Measurements from ENCODE around the gene ADGRL3. TPM values are rescaled to one million over a fixed set of nuclear protein-coding genes. Genes with fewer than 3 reads are reported as not detected.

The ADGRL3 gene
- total RNA-seq, 4 donors from 2014 or later, result 6.5 to 19.0 (median 14.0) TPM

GRCh38 chr4:61992351-61992750 lies 792.2 kb downstream of the ADGRL3 start:
- no peaks in the 10 kb centered on the region for H3K36me3 ChIP-seq
- TF ChIP-seq CTCF (IDR thresholded peaks at IDR 0.05) (no peak), POLR2A (IDR thresholded peaks at IDR 0.05) (no peak), POLR2AphosphoS5 (IDR thresholded peaks at IDR 0.05) (no peak), EP300 (IDR thresholded peaks at IDR 0.05) (no peak)
- DNase-seq (ENCODE audit: low spot score in 2 of 2), result no peak
- H3K4me3 ChIP-seq, result no peak overlapping the region
- H3K4me1 ChIP-seq, result no peaks in the 10 kb centered on the region
- H3K27me3 ChIP-seq, result no peaks in the 10 kb centered on the region
- 66% methylated on average over 2 of the region's 2 CpGs for WGBS
- no peak overlapping the region for H3K27ac ChIP-seq
- no peaks in the 10 kb centered on the region for H3K9me3 ChIP-seq

- Histone ChIP-seq H3K4me1 (no peaks in the 10 kb centered on the region), H3K9me3 (no peaks in the 10 kb centered on the region), H3K4me3 (no peak overlapping the region), H3K27ac (no peak overlapping the region), H3K36me3 (no peaks in the 10 kb centered on the region), H3K27me3 (no peaks in the 10 kb centered on the region)
- 83% methylated on average over 6 of the region's 6 CpGs for WGBS
- no peak for DNase-seq (ENCODE audit: low spot score in 2 of 2)
- TF ChIP-seq POLR2A (IDR thresholded peaks at IDR 0.05), result no peak
- no peak for TF ChIP-seq POLR2AphosphoS5 (IDR thresholded peaks at IDR 0.05)
- no peak for TF ChIP-seq CTCF (IDR thresholded peaks at IDR 0.05)
- no peak for TF ChIP-seq EP300 (IDR thresholded peaks at IDR 0.05)
These were observed 793.9 kb downstream of the ADGRL3 start for GRCh38 chr4:61994036-61994435.

- Histone ChIP-seq H3K27ac (no peak overlapping the region), H3K36me3 (no peaks in the 10 kb centered on the region), H3K9me3 (no peaks in the 10 kb centered on the region), H3K27me3 (no peaks in the 10 kb centered on the region), H3K4me3 (no peak overlapping the region), H3K4me1 (no peaks in the 10 kb centered on the region)
- TF ChIP-seq CTCF (IDR thresholded peaks at IDR 0.05) (no peak), POLR2A (IDR thresholded peaks at IDR 0.05) (no peak), POLR2AphosphoS5 (IDR thresholded peaks at IDR 0.05) (no peak), EP300 (IDR thresholded peaks at IDR 0.05) (no peak)
- WGBS, result 60% methylated on average over 2 of the region's 2 CpGs
- no peak for DNase-seq (ENCODE audit: low spot score in 2 of 2)
These were observed 795.7 kb downstream of the ADGRL3 start for GRCh38 chr4:61995717-61996340.

GRCh38 chr4:61996943-61997342 lies 796.8 kb downstream of the ADGRL3 start:
- Histone ChIP-seq H3K27me3 (no peaks in the 10 kb centered on the region), H3K4me3 (no peak overlapping the region), H3K4me1 (no peaks in the 10 kb centered on the region), H3K27ac (no peak overlapping the region), H3K36me3 (no peaks in the 10 kb centered on the region), H3K9me3 (no peaks in the 10 kb centered on the region)
- WGBS, result 85% methylated on average over 1 of the region's 1 CpG
- DNase-seq (ENCODE audit: low spot score in 2 of 2), result no peak
- TF ChIP-seq CTCF (IDR thresholded peaks at IDR 0.05) (no peak), POLR2A (IDR thresholded peaks at IDR 0.05) (no peak)

GRCh38 chr4:61997831-61998230 lies 797.7 kb downstream of the ADGRL3 start:
- TF ChIP-seq EP300 (IDR thresholded peaks at IDR 0.05), result no peak
- no peak for TF ChIP-seq CTCF (IDR thresholded peaks at IDR 0.05)
- TF ChIP-seq POLR2A (IDR thresholded peaks at IDR 0.05), result no peak
- no peak for TF ChIP-seq POLR2AphosphoS5 (IDR thresholded peaks at IDR 0.05)
- H3K4me3 ChIP-seq, result no peak overlapping the region
- H3K27ac ChIP-seq, result no peak overlapping the region
- no peak for DNase-seq (ENCODE audit: low spot score in 2 of 2)
- no peaks in the 10 kb centered on the region for H3K9me3 ChIP-seq
- no peaks in the 10 kb centered on the region for H3K36me3 ChIP-seq
- 91% methylated on average over 2 of the region's 2 CpGs for WGBS
- H3K4me1 ChIP-seq, result no peaks in the 10 kb centered on the region
- no peaks in the 10 kb centered on the region for H3K27me3 ChIP-seq

Measured in suprapubic skin (tissue), 4 donors.